Endodermal cell (in vitro differentiated cells): Measurements from ENCODE around the gene MYO19. TPM values are rescaled to one million over a fixed set of nuclear protein-coding genes. Genes with fewer than 3 reads are reported as not detected.

Experiments
- DNase-seq: peaks from one replicate; pipeline ENCODE4 v3.0.0-alpha.2; 2017
- H3K27ac ChIP-seq: 2 replicates; pipeline ENCODE4 v1.5.1; 2013; ENCODE audit warnings: mild to moderate bottlenecking, low read depth, low read length, moderate library complexity
- H3K27me3 ChIP-seq: 2 replicates; pipeline ENCODE4 v1.6.1; 2013; ENCODE audit warnings: mild to moderate bottlenecking, low read length, moderate library complexity; ENCODE audit not compliant: insufficient read depth, control insufficient read depth, poor library complexity, severe bottlenecking
- H3K36me3 ChIP-seq: 2 replicates; pipeline ENCODE4 v1.7.0; 2013; ENCODE audit warnings: mild to moderate bottlenecking, low read length, moderate library complexity; ENCODE audit not compliant: control insufficient read depth, insufficient read depth
- H3K4me1 ChIP-seq: one replicate; pipeline ENCODE4 v1.7.0; 2013; ENCODE audit warnings: low read length; ENCODE audit not compliant: control insufficient read depth, insufficient read depth
- H3K4me3 ChIP-seq: 2 replicates; pipeline ENCODE4 v1.5.1; 2013; ENCODE audit warnings: mild to moderate bottlenecking, low read length, moderate library complexity
- H3K9ac ChIP-seq: 2 replicates; pipeline ENCODE4 v1.6.1; 2013; ENCODE audit warnings: mild to moderate bottlenecking, low read length, moderate library complexity; ENCODE audit not compliant: poor library complexity, severe bottlenecking; ENCODE audit errors: extremely low read depth
- H3K9me3 ChIP-seq: 2 replicates; pipeline ENCODE4 v1.6.1; 2013; ENCODE audit warnings: mild to moderate bottlenecking, low read length, moderate library complexity; ENCODE audit not compliant: control insufficient read depth
- H3K27ac Mint-ChIP-seq: 2 replicates; pipeline ENCODE4 v1.8.0; 2020; ENCODE audit warnings: mixed read lengths
- H3K27me3 Mint-ChIP-seq: 2 replicates; pipeline ENCODE4 v1.8.0; 2021; ENCODE audit warnings: mild to moderate bottlenecking, mixed read lengths; ENCODE audit not compliant: insufficient read depth
- H3K36me3 Mint-ChIP-seq: 2 replicates; pipeline ENCODE4 v1.8.0; 2020; ENCODE audit warnings: low read depth, mixed read lengths
- H3K4me1 Mint-ChIP-seq: 2 replicates; pipeline ENCODE4 v1.8.0; 2020; ENCODE audit warnings: mixed read lengths
- H3K4me3 Mint-ChIP-seq: 2 replicates; pipeline ENCODE4 v1.8.0; 2020; ENCODE audit warnings: mild to moderate bottlenecking, moderate library complexity, mixed read lengths
- H3K9me3 Mint-ChIP-seq: 2 replicates; pipeline ENCODE4 v1.8.0; 2020; ENCODE audit warnings: mild to moderate bottlenecking, mixed read lengths
- CTCF ChIP-seq: fragments of 200-600 bp; sonication (generic); conservative IDR thresholded peaks from 2 replicates; pipeline ENCODE4 v1.5.0; 2021; ENCODE audit warnings: antibody characterized with exemption, mild to moderate bottlenecking
- whole genome bisulfite sequencing, 2 experiments: methylation state at CpG; one replicate each; pipeline versions ENCODE4 v1.1.5 to v1.1.7; 2013; ENCODE audit warnings: missing lambda C conversion rate in 2 of 2, mixed read lengths in 1 of 2; ENCODE audit not compliant: insufficient coverage in 1 of 2, insufficient read length in 1 of 2; 5-methylcytosine and 5-hydroxymethylcytosine counted together
- total RNA-seq, 2 donors: library from RNA; stranded (reverse); fragmentation: NEBNext Ultra II Directional in 1 of 2; extraction: Animal tissue kit (Norgen Biotek cat#: 25700) in 1 of 2; gene quantifications; 2 replicates in 1 of 2; 3 replicates in 1 of 2; pipeline ENCODE4 v1.2.1, GENCODE V29; 2021

MYO19 gene
- total RNA-seq, 2 donors from 2014 or later = 133 to 154 TPM

- Mint-ChIP-seq H3K36me3 (peaks cover 70% of the 10 kb centered on the region), H3K4me1 (no peaks in the 10 kb centered on the region), H3K9me3 (no peaks in the 10 kb centered on the region), H3K27ac (no peak overlapping the region), H3K27me3 (no peaks in the 10 kb centered on the region), H3K4me3 (no peak overlapping the region)
- Histone ChIP-seq H3K27ac (no peak overlapping the region), H3K27me3 (no peaks in the 10 kb centered on the region), H3K36me3 (peaks cover 86% of the 10 kb centered on the region), H3K9me3 (no peaks in the 10 kb centered on the region), H3K4me1 (no peaks in the 10 kb centered on the region), H3K4me3 (no peak overlapping the region), H3K9ac (no peak overlapping the region)
- DNase-seq = no peak
- no peak for TF ChIP-seq CTCF
- WGBS, 2 experiments = 92 to 100% methylated on average over 2 to 4 of the region's 4 CpGs
Measured at GRCh38 chr17:36566081-36566480, 31.4 kb upstream of the MYO19 start.

GRCh38 chr17:36553459-36553858 lies 18.8 kb upstream of the MYO19 start:
- Mint-ChIP-seq H3K27me3 (no peaks in the 10 kb centered on the region), H3K4me3 (no peak overlapping the region), H3K27ac (no peak overlapping the region), H3K36me3 (peaks cover 37% of the 10 kb centered on the region), H3K9me3 (no peaks in the 10 kb centered on the region), H3K4me1 (peaks cover 5% of the 10 kb centered on the region)
- 96 to 100% methylated on average over 2 of the region's 3 CpGs for WGBS, 2 experiments
- no peak overlapping the region for H3K4me3 ChIP-seq
- H3K27me3 ChIP-seq = no peaks in the 10 kb centered on the region
- H3K9me3 ChIP-seq = no peaks in the 10 kb centered on the region
- TF ChIP-seq CTCF = no peak
- H3K4me1 ChIP-seq = no peaks in the 10 kb centered on the region
- H3K9ac ChIP-seq = no peak overlapping the region
- DNase-seq = no peak
- H3K27ac ChIP-seq = no peak overlapping the region
- H3K36me3 ChIP-seq = peaks cover 68% of the 10 kb centered on the region

DNA sequence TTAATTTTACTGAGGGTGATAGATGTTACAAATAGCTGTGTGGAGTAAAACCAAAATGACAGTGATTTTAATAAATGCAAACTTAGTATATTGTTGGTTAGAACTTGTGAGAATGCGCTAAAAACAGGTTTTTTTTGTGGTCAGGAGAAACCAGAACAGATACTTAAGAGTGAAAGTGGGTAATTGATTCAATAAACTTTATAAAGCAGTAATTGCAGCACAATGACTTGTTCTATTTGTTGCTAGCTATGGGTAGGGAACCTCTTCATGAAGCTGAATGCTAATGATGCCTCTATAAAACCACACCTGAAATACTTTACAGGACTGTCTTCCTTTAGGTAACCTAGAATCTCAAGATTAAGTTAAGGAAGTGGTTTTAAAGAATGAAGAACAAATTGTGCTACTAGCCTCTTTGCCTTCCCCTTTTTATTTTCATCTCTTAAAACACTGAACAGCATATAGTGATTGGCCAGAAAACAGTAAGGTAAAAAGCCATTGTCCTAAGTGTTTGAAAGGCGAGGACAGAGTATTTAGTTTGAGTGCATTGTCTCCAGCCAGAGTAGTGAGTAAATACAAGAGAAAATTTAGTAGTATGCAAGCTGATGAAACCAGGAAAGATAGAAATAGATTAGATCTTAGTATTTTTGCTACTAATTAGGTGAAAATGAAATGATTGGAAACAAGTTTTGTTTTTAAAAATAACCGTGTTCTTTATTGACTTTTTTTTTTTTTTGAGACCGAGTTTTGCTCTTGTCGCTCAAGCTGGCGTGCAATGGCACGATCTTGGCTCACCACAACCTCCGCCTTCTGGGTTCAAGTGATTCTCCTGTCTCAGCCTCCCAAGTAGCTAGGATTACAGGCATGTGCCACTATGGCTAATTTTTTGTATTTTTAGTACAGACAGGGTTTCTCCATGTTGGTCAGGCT lies 16.1 kb upstream of the MYO19 start:
- 95% methylated on average over 8 of the region's 8 CpGs for WGBS, 2 experiments
- Mint-ChIP-seq H3K36me3 (peaks cover 18% of the 10 kb centered on the region), H3K27ac (peak overlapping the region; percentile 5), H3K4me1 (peaks cover 19% of the 10 kb centered on the region), H3K4me3 (no peak overlapping the region), H3K9me3 (no peaks in the 10 kb centered on the region), H3K27me3 (no peaks in the 10 kb centered on the region)
- no peak for TF ChIP-seq CTCF
- H3K4me3 ChIP-seq = no peak overlapping the region
- no peaks in the 10 kb centered on the region for H3K4me1 ChIP-seq
- no peaks in the 10 kb centered on the region for H3K27me3 ChIP-seq
- H3K9me3 ChIP-seq = no peaks in the 10 kb centered on the region
- H3K9ac ChIP-seq = no peak overlapping the region
- no peak for DNase-seq
- no peak overlapping the region for H3K27ac ChIP-seq
- H3K36me3 ChIP-seq = peaks cover 59% of the 10 kb centered on the region
